ENCODE results near the gene SMIM11. TPM values are rescaled to one million over a fixed set of nuclear protein-coding genes. Genes with fewer than 3 reads are reported as not detected.

Gene SMIM11
- total and polyA plus RNA-seq, 2 donors (not counting 1 experiment from before 2014, with no cell fraction given), result 10.3 to 10.6 TPM

DNA sequence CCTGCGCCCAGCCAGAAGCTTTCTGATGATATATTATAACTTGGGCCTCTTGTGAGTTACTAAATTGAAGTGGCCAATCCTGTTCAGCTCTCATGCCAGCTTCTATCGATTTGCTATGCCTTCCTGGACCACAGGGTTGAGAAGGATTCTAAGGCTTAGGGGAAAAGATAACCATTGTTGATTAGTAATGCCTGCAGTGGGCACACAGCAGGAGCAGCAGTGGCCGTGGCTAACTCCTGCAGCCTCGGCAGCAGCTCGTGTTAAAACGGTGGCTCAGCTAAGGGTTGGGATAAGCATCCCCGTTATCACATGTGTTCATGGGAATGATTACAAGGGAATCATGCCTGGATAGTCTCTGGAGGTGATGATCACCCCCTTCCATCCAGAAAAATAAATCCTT lies 32.0 kb upstream of the SMIM11 start:
- H3K4me1 ChIP-seq (ENCODE audit: control insufficient read depth in 2 of 2, insufficient read depth in 2 of 2, low read length in 2 of 2), result no peaks in the 10 kb centered on the region
- no peak overlapping the region for H3K4me3 ChIP-seq (ENCODE audit: control extremely low read depth in 1 of 5, extremely low read depth in 1 of 5, insufficient read depth in 1 of 5, low read depth in 2 of 5, low read length in 4 of 5)
- DNase-seq (no peak), ATAC-seq (ENCODE audit: low read depth) (no peak)
- no peak overlapping the region for H3K4me2 ChIP-seq (replicated peaks; ENCODE audit: low read depth, low read length, poor library complexity, severe bottlenecking)
- H3K27ac ChIP-seq (ENCODE audit: low read length in 2 of 2), result no peak overlapping the region
- intact Hi-C loops (cut with micrococcal nuclease), result no loop called here
- CTCF ChIA-PET, result interaction anchor here (16.1 kb wide), 1 partner anchor 422 kb away, joined by 632 read pairs; no protein-coding TSS in a partner anchor
- peaks cover 0 to 3% (median 0%) of the 10 kb centered on the region in 3 donors for H3K9me3 ChIP-seq (ENCODE audit: control extremely low read depth in 1 of 3, control insufficient read depth in 2 of 3, insufficient read depth in 1 of 3, low read length in 2 of 3)
- H2AFZ ChIP-seq (ENCODE audit: insufficient read depth, low read depth, low read length, poor library complexity, severe bottlenecking), result no peak overlapping the region
- H3K79me2 ChIP-seq (ENCODE audit: control insufficient read depth, insufficient read depth, low read length), result no peaks in the 10 kb centered on the region
- Mint-ChIP-seq H3K4me1 (peaks cover 4% of the 10 kb centered on the region), H3K27ac (no peak overlapping the region), H3K9me3 (ENCODE audit: insufficient read depth) (no peaks in the 10 kb centered on the region), H3K27me3 (peaks cover 21% of the 10 kb centered on the region), H3K4me3 (no peak overlapping the region)
- H3K9ac ChIP-seq (ENCODE audit: low read length), result no peak overlapping the region
- 77% methylated on average over 3 of the region's 7 CpGs for WGBS (ENCODE audit: insufficient coverage)
- no peaks in the 10 kb centered on the region for H3K36me3 ChIP-seq (replicated peaks in 1 of 2; ENCODE audit: control extremely low read depth in 1 of 2, control insufficient read depth in 1 of 2, extremely low read depth in 1 of 2, insufficient read depth in 2 of 2, low read length in 1 of 2)
- H3K27me3 ChIP-seq (replicated peaks in 1 of 4; ENCODE audit: control extremely low read depth in 1 of 4, control insufficient read depth in 3 of 4, insufficient read depth in 4 of 4, low read length in 3 of 4), result peaks cover 0 to 4% (median 0%) of the 10 kb centered on the region in 4 experiments
- POLR2A ChIA-PET, result no interaction called here
- H4K20me1 ChIP-seq (ENCODE audit: control insufficient read depth, insufficient read depth, low read length, poor library complexity, severe bottlenecking), result no peaks in the 10 kb centered on the region
- TF ChIP-seq EZH2 (IDR thresholded peaks at IDR 0.05; ENCODE audit: borderline replicate concordance, insufficient read depth, low read depth, low read length, poor library complexity, severe bottlenecking), result no peak
- TF ChIP-seq, protein P1, sequence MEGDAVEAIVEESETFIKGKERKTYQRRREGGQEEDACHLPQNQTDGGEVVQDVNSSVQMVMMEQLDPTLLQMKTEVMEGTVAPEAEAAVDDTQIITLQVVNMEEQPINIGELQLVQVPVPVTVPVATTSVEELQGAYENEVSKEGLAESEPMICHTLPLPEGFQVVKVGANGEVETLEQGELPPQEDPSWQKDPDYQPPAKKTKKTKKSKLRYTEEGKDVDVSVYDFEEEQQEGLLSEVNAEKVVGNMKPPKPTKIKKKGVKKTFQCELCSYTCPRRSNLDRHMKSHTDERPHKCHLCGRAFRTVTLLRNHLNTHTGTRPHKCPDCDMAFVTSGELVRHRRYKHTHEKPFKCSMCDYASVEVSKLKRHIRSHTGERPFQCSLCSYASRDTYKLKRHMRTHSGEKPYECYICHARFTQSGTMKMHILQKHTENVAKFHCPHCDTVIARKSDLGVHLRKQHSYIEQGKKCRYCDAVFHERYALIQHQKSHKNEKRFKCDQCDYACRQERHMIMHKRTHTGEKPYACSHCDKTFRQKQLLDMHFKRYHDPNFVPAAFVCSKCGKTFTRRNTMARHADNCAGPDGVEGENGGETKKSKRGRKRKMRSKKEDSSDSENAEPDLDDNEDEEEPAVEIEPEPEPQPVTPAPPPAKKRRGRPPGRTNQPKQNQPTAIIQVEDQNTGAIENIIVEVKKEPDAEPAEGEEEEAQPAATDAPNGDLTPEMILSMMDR (IDR thresholded peaks at IDR 0.05), result no peak

DNA sequence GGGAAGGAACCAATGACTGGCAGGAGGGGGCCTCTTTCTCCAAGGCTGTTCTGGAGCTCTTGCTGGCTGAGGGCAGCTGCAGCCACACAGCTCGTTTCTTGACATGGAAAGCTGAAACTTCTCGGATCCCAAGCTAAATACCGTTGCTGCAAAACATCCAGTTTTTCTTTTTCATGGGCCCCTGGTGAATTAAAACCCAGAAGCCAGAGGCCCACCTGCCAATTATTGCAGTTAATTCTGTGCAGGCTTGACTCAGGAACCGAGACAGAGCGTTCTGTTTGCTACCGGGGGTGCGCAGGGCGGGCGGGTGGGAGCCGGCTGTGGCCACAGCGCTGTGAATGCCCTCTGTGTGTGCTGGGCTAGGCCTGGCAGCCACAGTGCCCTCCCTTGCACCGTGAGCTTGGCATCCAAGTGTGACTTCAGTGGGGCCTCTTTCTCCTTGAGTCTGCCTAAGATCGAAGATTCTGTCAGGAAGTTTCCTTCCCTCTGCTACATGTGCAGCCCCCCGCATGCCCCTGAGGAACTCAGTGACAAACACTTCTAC lies 31.4 kb upstream of the SMIM11 start:
- peaks cover 0 to 3% (median 0%) of the 10 kb centered on the region in 3 donors for H3K9me3 ChIP-seq (ENCODE audit: control extremely low read depth in 1 of 3, control insufficient read depth in 2 of 3, insufficient read depth in 1 of 3, low read length in 2 of 3)
- no peak for TF ChIP-seq EZH2 (IDR thresholded peaks at IDR 0.05; ENCODE audit: borderline replicate concordance, insufficient read depth, low read depth, low read length, poor library complexity, severe bottlenecking)
- TF ChIP-seq, protein P1 (IDR thresholded peaks at IDR 0.05), result no peak
- no peaks in the 10 kb centered on the region for H3K36me3 ChIP-seq (replicated peaks in 1 of 2; ENCODE audit: control extremely low read depth in 1 of 2, control insufficient read depth in 1 of 2, extremely low read depth in 1 of 2, insufficient read depth in 2 of 2, low read length in 1 of 2)
- intact Hi-C loops (cut with micrococcal nuclease), result no loop called here
- H3K27ac ChIP-seq (ENCODE audit: low read length in 2 of 2), result no peak overlapping the region
- Mint-ChIP-seq H3K4me3 (no peak overlapping the region), H3K27ac (no peak overlapping the region), H3K27me3 (peaks cover 20% of the 10 kb centered on the region), H3K4me1 (peaks cover 4% of the 10 kb centered on the region), H3K9me3 (ENCODE audit: insufficient read depth) (no peaks in the 10 kb centered on the region)
- H3K9ac ChIP-seq (ENCODE audit: low read length), result no peak overlapping the region
- H3K4me2 ChIP-seq (replicated peaks; ENCODE audit: low read depth, low read length, poor library complexity, severe bottlenecking), result no peak overlapping the region
- ChIA-PET CTCF (interaction anchor here (0.6 to 16.1 kb wide), 2 partner anchors 11 to 423 kb away, joined by 3 to 632 read pairs; no protein-coding TSS in a partner anchor), POLR2A (no interaction called here)
- no peak for ATAC-seq (ENCODE audit: low read depth)
- WGBS (ENCODE audit: insufficient coverage), result 88% methylated on average over 14 of the region's 14 CpGs
- no peak overlapping the region for H3K4me3 ChIP-seq (ENCODE audit: control extremely low read depth in 1 of 5, extremely low read depth in 1 of 5, insufficient read depth in 1 of 5, low read depth in 2 of 5, low read length in 4 of 5)
- no peak overlapping the region for H2AFZ ChIP-seq (ENCODE audit: insufficient read depth, low read depth, low read length, poor library complexity, severe bottlenecking)
- no peaks in the 10 kb centered on the region for H4K20me1 ChIP-seq (ENCODE audit: control insufficient read depth, insufficient read depth, low read length, poor library complexity, severe bottlenecking)
- peaks cover 0 to 4% (median 0%) of the 10 kb centered on the region in 4 experiments for H3K27me3 ChIP-seq (replicated peaks in 1 of 4; ENCODE audit: control extremely low read depth in 1 of 4, control insufficient read depth in 3 of 4, insufficient read depth in 4 of 4, low read length in 3 of 4)
- H3K79me2 ChIP-seq (ENCODE audit: control insufficient read depth, insufficient read depth, low read length), result no peaks in the 10 kb centered on the region
- DNase-seq, result no peak
- no peaks in the 10 kb centered on the region for H3K4me1 ChIP-seq (ENCODE audit: control insufficient read depth in 2 of 2, insufficient read depth in 2 of 2, low read length in 2 of 2)

All from B cell (primary cell).